Calu3 (cell line): Measurements from ENCODE around the gene CMTM6. TPM values are rescaled to one million over a fixed set of nuclear protein-coding genes. Genes with fewer than 3 reads are reported as not detected.
"Not testable (repeated sequence)": the region's sequence is repeated elsewhere in the genome, so short reads cannot be mapped to it uniquely, and the experiment has no call there.

Experiments used
- BruUV-seq: library from RNA; stranded (reverse); fragments of 400-500 nt; replicated peaks from 2 replicates; lab custom pipeline; 2021; lab: Mats Ljungman, UMichigan
- CTCF ChIA-PET: fragments of 300-600 bp; sonication (Branson Sonifier 250); formaldehyde crosslinking; loops from one replicate; lab custom pipeline; 2022; ENCODE audit warnings: antibody characterized with exemption; lab: Charles Lee
- DNase-seq: peaks from one replicate; pipeline ENCODE4 v3.0.0; 2022
- H3K27ac Mint-ChIP-seq: one replicate; pipeline ENCODE4 v1.8.0; 2022; ENCODE audit warnings: mixed read lengths; ENCODE audit not compliant: unreplicated experiment
- H3K27me3 Mint-ChIP-seq: one replicate; pipeline ENCODE4 v1.8.0; 2022; ENCODE audit warnings: mixed read lengths; ENCODE audit not compliant: unreplicated experiment
- H3K36me3 Mint-ChIP-seq: one replicate; pipeline ENCODE4 v1.8.0; 2022; ENCODE audit warnings: mild to moderate bottlenecking, moderate library complexity, mixed read lengths; ENCODE audit not compliant: insufficient read depth, unreplicated experiment
- H3K4me1 Mint-ChIP-seq: one replicate; pipeline ENCODE4 v1.8.0; 2022; ENCODE audit warnings: mild to moderate bottlenecking, low read depth, mixed read lengths; ENCODE audit not compliant: unreplicated experiment
- H3K4me3 Mint-ChIP-seq: one replicate; pipeline ENCODE4 v1.8.0; 2022; ENCODE audit warnings: mild to moderate bottlenecking, low read depth, moderate library complexity, mixed read lengths; ENCODE audit not compliant: unreplicated experiment
- H3K9me3 Mint-ChIP-seq: one replicate; pipeline ENCODE4 v1.8.0; 2022; ENCODE audit warnings: low read depth, mixed read lengths; ENCODE audit not compliant: unreplicated experiment
- CTCF ChIP-seq: fragments of 200-600 bp; IDR thresholded peaks from one replicate; pipeline ENCODE4 v1.8.0; 2022; ENCODE audit warnings: antibody characterized with exemption; ENCODE audit not compliant: unreplicated experiment
- intact Hi-C: fragments of 100-400 bp; cut with micrococcal nuclease; formaldehyde crosslinking; loops from one replicate; pipeline ENCODE4 v1.10.0; 2022; ENCODE audit not compliant: unreplicated experiment
- total RNA-seq: library from RNA; stranded (reverse); gene quantifications from 2 replicates; pipeline ENCODE4 v1.2.3, GENCODE V29; 2022

CMTM6 gene
- total RNA-seq, 1 experiment from 2014 or later = 107 TPM

GRCh38 chr3:32532434-32532833 is 29.8 kb upstream of the CMTM6 start:
- Mint-ChIP-seq H3K27ac (no peak overlapping the region), H3K36me3 (peaks cover 13% of the 10 kb centered on the region), H3K27me3 (no peaks in the 10 kb centered on the region), H3K4me1 (no peaks in the 10 kb centered on the region), H3K9me3 (no peaks in the 10 kb centered on the region), H3K4me3 (no peak overlapping the region)
- BruUV-seq = no TSS peak
- intact Hi-C loops = no loop called here
- CTCF ChIA-PET = interaction anchor here (0.6 kb wide), 1 partner anchor 355 kb away, joined by 4 read pairs; no protein-coding TSS in a partner anchor
- no peak for DNase-seq
- TF ChIP-seq CTCF = no peak

GRCh38 chr3:32531010-32531647 is 28.5 kb upstream of the CMTM6 start:
- DNase-seq = no peak
- H3K4me1 Mint-ChIP-seq = no peaks in the 10 kb centered on the region
- CTCF ChIA-PET = no interaction called here
- peaks cover 13% of the 10 kb centered on the region for H3K36me3 Mint-ChIP-seq
- no peak overlapping the region for H3K27ac Mint-ChIP-seq
- no peaks in the 10 kb centered on the region for H3K9me3 Mint-ChIP-seq
- BruUV-seq = no TSS peak
- H3K4me3 Mint-ChIP-seq = no peak overlapping the region
- TF ChIP-seq CTCF = no peak
- intact Hi-C loops = no loop called here
- no peaks in the 10 kb centered on the region for H3K27me3 Mint-ChIP-seq

GRCh38 chr3:32525720-32526119 is 23.1 kb upstream of the CMTM6 start:
- intact Hi-C loops = no loop called here
- CTCF ChIA-PET = no interaction called here
- no peak for TF ChIP-seq CTCF
- Mint-ChIP-seq H3K9me3 (no peaks in the 10 kb centered on the region), H3K27me3 (no peaks in the 10 kb centered on the region), H3K36me3 (peaks cover 9% of the 10 kb centered on the region), H3K27ac (no peak overlapping the region), H3K4me1 (no peaks in the 10 kb centered on the region), H3K4me3 (no peak overlapping the region)
- no TSS peak for BruUV-seq
- no peak for DNase-seq

GRCh38 chr3:32522682-32523081 is 20.0 kb upstream of the CMTM6 start:
- H3K36me3 Mint-ChIP-seq = peaks cover 5% of the 10 kb centered on the region
- no peak overlapping the region for H3K27ac Mint-ChIP-seq
- H3K9me3 Mint-ChIP-seq = no peaks in the 10 kb centered on the region
- no peak for TF ChIP-seq CTCF
- DNase-seq = no peak
- CTCF ChIA-PET = no interaction called here
- H3K4me1 Mint-ChIP-seq = no peaks in the 10 kb centered on the region
- no TSS peak for BruUV-seq
- intact Hi-C loops = no loop called here
- H3K27me3 Mint-ChIP-seq = no peaks in the 10 kb centered on the region
- no peak overlapping the region for H3K4me3 Mint-ChIP-seq

- intact Hi-C loops, BruUV-seq, DNase-seq, H3K4me1 Mint-ChIP-seq, H3K27ac Mint-ChIP-seq, H3K9me3 Mint-ChIP-seq, CTCF ChIA-PET, H3K4me3 Mint-ChIP-seq, H3K27me3 Mint-ChIP-seq: not testable (repeated sequence)
- peaks cover 10% of the 10 kb centered on the region for H3K36me3 Mint-ChIP-seq
These were observed 16.3 kb upstream of the CMTM6 start for GRCh38 chr3:32518921-32519320.

GRCh38 chr3:32516751-32517150 is 14.1 kb upstream of the CMTM6 start:
- H3K27ac Mint-ChIP-seq = not testable (repeated sequence)

More at GRCh38 chr3:32516751-32517150, 14.1 kb upstream of the CMTM6 start:
- intact Hi-C loops, BruUV-seq, H3K36me3 Mint-ChIP-seq, H3K4me3 Mint-ChIP-seq, H3K9me3 Mint-ChIP-seq, CTCF ChIA-PET, DNase-seq, H3K27me3 Mint-ChIP-seq, H3K4me1 Mint-ChIP-seq: not testable (repeated sequence)
